Sciatic nerve (tissue), 2 donors: ENCODE results near the gene DUSP9. TPM values are rescaled to one million over a fixed set of nuclear protein-coding genes. Genes with fewer than 3 reads are reported as not detected.
"Not testable (repeated sequence)": the region's sequence is repeated elsewhere in the genome, so short reads cannot be mapped to it uniquely, and the experiment has no call there.

Experiments
- ATAC-seq: fragments of 200-7000 bp; cut with Tn5 transposase; one replicate; pipeline ENCODE4 v1.9.1; 2020; ENCODE audit warnings: mild to moderate bottlenecking, moderate library complexity
- DNase-seq: peaks from one replicate; pipeline ENCODE4 v3.0.0-alpha.2; 2020; ENCODE audit warnings: low spot score
- intact Hi-C: fragments of 100-400 bp; cut with DNase I; formaldehyde crosslinking; loops from one replicate; pipeline ENCODE4 v1.14.2; 2022
- total RNA-seq: library from RNA; stranded (reverse); fragmentation: NEBNext Ultra II Directional; extraction: Animal tissue kit (Norgen Biotek cat#: 25700); gene quantifications from one replicate; pipeline ENCODE4 v1.2.1, GENCODE V29; 2021
- donor health status: DM: no; HTN: no; CAD: no.
- donor health status: DM: no; HTN: no; CAD: no.

DUSP9 gene
- total RNA-seq, 1 donor from 2014 or later = 0.13 TPM

- ATAC-seq = no peak
- intact Hi-C loops = no loop called here
- DNase-seq = no peak
These were observed 51.2 kb downstream of the DUSP9 start for GRCh38 chrX:153697924-153698865.

GRCh38 chrX:153699210-153699783, 52.3 kb downstream of the DUSP9 start:
- DNase-seq, intact Hi-C loops, ATAC-seq: not testable (repeated sequence)

- intact Hi-C loops, ATAC-seq, DNase-seq: not testable (repeated sequence)
These were observed 52.9 kb downstream of the DUSP9 start for GRCh38 chrX:153699784-153700371.

- ATAC-seq (no peak), DNase-seq (no peak)
- intact Hi-C loops = no loop called here
These were observed 53.5 kb downstream of the DUSP9 start for GRCh38 chrX:153700376-153700945.

Other genes starting within 250 kb of the DUSP9 start
- gene PNMA6E, start 245.9 kb upstream of the DUSP9 start, total RNA-seq = not detected
- 0.85 TPM for gene ZFP92, start 235.7 kb upstream of the DUSP9 start, total RNA-seq
- 1.7 TPM for gene TREX2, start 201.1 kb upstream of the DUSP9 start, total RNA-seq
- gene HAUS7, start 176.6 kb upstream of the DUSP9 start, total RNA-seq = 31.4 TPM
- gene BGN, start 152.2 kb upstream of the DUSP9 start, total RNA-seq = 115 TPM
- gene ATP2B3, start 129.6 kb upstream of the DUSP9 start, total RNA-seq = 0.09 TPM
- gene CCNQ, start 48.1 kb upstream of the DUSP9 start, total RNA-seq = 11.9 TPM
- gene PNCK, start 26.6 kb downstream of the DUSP9 start, total RNA-seq = 1.6 TPM
- gene SLC6A8, start 40.7 kb downstream of the DUSP9 start, total RNA-seq = 23.2 TPM
- gene BCAP31, start 77.2 kb downstream of the DUSP9 start, total RNA-seq = 124 TPM
- gene ABCD1, start 77.7 kb downstream of the DUSP9 start, total RNA-seq = 10.1 TPM
- 73.1 TPM for gene PLXNB3, start 117.0 kb downstream of the DUSP9 start, total RNA-seq
- 1.1 TPM for gene SRPK3, start 133.8 kb downstream of the DUSP9 start, total RNA-seq
- 39.9 TPM for gene IDH3G, start 147.2 kb downstream of the DUSP9 start, total RNA-seq
- 110 TPM for gene SSR4, start 147.5 kb downstream of the DUSP9 start, total RNA-seq
- gene PDZD4, start 183.3 kb downstream of the DUSP9 start, total RNA-seq = 36.6 TPM
- gene L1CAM, start 239.0 kb downstream of the DUSP9 start, total RNA-seq = 83.2 TPM